ENCODE data around the gene SPATA33.
"Not testable (repeated sequence)": the region's sequence is repeated elsewhere in the genome, so short reads cannot be mapped to it uniquely, and the experiment has no call there.

Gene SPATA33

DNA sequence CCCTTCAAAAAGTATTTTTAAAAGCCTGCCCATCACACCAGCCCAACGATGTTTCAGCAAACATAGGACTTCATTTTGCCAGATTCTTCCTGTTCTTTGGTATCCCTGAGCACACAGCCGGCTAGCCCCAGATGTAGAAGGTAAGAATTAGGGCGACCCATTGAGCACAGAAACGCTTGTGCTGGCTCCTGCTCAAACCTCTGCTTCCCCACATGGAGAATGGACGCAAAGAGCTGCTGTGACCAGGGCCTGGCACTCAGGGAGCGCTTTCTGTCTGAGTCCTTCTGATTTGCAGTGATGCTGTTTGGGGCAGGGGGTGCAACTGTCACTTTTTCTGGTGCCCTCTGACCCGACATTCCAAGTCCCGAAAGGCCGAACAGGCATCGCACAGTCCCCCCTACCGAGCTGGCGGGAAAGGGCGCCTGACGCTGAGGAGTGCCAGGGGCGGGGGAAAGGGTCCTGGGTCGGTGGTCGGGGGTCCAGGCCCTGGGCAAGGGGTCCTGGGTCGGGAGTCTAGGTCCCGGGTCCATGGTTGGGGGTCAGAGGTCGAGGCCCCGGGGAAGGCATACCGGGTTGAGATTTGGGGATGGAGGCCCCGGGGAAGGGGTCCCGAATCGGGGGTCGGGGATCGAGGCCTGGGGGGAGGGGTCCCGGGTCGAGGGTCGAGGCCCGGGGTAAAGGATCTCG is 1.1 kb upstream of the SPATA33 start:
- no peak for DNase-seq (ENCODE audit: low read depth, low spot score)
- H3K27ac ChIP-seq = peak overlapping the region; percentile 68

DNA sequence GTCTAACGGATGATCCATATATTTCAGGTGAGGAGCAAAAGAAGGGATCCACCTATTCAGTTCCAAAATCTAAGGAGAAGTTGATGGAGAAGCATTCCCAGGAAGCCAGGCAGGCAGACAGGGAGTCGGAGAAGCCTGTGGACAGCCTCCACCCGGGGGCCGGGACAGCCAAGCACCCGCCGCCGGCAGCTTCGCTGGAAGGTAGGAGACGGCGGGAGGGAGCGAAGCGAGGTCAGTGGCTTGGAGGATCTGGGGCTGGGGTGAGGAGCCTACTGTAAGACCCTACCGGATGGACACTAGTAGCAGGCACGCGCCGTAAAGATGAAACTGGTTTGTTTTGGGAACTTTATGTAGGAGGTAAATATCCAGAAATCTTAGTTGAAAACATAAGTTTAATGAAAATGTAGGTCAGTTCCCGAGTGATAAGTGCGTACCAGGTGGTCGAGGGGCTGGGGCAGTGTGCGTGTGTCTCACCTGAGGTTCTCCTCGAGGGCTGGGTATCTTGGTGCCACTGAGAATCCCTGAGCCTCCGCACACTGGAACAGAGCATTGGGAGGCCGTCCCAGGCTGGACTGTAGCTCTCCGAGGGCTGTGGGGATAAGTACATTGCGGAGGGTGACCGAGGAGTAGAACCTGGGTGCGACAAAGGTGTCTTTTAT is 714 bp downstream of the SPATA33 start:
- DNase-seq (ENCODE audit: low read depth, low spot score) = no peak
- H3K27ac ChIP-seq = peak overlapping the region; percentile 68

DNA sequence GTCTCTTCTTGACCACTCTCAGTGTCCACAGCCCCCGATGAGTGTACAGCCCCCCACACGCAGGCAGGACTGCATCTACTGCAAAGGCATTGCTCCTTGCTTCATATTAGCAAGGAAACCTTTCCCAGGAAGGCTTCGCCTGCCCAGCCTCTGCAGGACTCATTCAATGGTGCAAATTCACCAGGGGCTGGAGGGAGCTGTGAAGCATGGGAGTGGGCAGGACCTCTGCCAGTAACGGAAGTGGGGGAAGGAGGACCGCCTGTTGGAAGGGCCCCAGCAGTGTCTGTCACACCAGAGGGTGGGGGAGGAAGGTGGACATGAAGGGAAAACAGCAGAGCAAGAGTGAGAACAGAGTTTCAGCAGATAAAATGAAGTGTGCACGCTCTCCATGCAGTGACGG is 2.5 kb downstream of the SPATA33 start:
- DNase-seq (ENCODE audit: low read depth, low spot score) = no peak
- no peak overlapping the region for H3K27ac ChIP-seq

DNA sequence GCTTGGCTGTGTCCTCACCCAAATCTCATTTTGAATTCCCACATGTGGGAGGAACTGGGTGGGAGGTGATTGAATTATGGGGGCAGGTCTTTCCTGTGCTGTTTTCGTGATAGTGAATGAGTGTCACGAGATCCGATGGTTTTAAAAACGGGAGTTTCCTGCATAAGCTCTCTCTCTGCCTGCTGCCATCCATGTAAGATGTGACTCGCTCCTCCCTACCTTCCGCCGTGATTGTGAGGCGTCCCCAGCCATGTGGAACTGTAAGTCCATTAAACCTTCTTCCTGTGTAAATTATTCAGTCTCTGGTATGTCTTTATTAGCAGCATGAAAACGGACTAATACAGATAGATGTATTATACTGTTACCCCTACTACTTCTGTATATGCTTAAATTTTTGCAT is 3.6 kb downstream of the SPATA33 start:
- no peak overlapping the region for H3K27ac ChIP-seq
- no peak for DNase-seq (ENCODE audit: low read depth, low spot score)

DNA sequence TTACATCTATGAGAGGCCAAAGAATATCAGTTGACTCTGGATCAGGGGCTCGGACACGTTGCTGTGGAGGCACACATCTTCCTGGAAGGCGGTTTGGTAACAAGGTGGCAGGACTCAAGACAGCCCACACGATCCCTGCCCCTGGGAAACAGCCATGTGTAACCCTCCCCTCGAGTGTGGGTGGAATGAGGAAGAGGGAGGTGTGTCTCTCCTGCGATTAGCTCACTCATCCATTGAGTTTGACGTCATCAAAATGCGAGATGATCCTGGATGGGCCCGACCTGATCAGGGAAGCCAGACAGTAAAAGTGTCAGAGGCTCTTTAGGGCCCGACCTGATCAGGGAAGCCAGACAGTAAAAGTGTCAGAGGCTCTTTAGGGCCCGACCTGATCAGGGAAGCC is 6.6 kb downstream of the SPATA33 start:
- H3K27ac ChIP-seq; DNase-seq (ENCODE audit: low read depth, low spot score): not testable (repeated sequence)

DNA sequence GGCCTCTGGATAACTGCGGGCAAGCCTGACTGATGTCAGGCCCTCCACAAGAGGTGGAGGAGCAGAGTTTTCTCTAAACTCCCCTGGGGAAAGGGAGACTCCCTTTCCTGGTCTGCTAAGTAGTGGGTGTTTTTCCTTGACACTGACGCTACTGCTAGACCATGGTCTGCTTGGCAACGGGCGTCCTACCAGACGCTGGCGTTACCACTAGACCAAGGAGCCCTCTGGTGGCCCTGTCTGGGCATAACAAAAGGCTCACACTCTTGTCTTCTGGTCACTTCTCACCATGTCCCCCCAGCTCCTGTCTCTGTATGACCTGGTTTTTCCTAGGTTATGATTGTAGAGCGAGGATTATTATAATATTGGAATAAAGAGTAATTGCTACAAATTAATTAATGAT is 9.4 kb downstream of the SPATA33 start:
- DNase-seq (ENCODE audit: low read depth, low spot score) = not testable (repeated sequence)

DNA sequence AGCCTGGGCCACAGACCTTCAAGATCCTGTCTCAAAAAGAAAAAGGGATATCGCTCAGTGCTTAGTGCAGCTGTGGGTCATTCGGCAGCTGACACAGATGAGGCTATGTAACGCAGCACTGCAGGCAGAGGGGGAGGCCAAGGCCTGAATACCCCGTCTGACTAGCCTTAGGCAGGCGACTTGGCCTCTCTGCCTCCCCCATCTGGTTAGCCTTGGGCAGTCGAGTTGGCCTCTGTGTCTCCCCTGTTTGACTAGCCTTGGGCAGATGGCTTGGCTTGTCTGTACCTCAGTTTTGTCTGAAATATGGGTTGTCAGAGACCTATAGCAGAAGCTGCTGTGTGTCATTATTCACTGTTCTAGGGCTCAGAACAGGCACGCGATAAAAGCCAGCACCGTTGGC is 10.0 kb downstream of the SPATA33 start:
- no peak overlapping the region for H3K27ac ChIP-seq
- no peak for DNase-seq (ENCODE audit: low read depth, low spot score)

More for the DNA sequence above, 9.4 kb downstream of the SPATA33 start:
- not testable (repeated sequence) for H3K27ac ChIP-seq

DNA sequence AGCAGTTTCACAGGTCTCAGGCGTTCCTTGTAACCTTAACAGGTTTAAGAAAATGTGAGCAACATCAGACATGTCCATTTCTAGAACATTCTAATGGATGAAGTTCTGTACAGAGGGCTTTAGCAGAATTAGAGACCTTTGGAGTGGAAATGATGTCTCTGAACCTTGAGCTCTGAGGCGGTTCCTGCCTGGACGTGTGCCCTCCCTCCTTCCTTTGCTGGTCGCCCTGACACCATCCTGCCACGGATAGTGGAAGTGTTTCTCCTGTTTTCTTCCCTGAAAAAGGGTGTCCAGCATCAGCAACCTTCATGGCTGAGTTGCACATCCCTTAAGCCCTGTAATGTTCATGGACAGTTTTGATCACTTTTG is 11.1 kb downstream of the SPATA33 start:
- DNase-seq (ENCODE audit: low read depth, low spot score) = no peak
- no peak overlapping the region for H3K27ac ChIP-seq

DNA sequence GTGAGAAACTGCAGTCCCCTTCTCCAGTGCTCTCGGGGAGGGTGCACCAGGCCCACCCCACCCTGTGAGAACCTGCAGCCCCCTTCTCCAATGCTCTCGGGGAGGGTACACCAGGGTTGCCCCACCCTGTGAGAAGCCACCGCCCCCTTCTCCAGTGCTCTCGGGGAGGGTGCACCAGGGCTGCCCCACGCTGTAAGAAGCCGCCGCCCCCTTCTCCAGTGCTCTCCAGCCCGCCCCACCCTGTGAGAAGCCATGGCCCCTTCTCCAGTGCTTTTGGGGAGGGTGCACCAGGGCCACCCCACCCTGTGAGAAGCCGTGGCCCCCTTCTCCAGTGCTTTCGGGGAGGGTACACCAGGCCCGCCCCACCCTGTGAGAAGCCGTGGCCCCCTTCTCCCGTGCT is 12.1 kb downstream of the SPATA33 start:
- no peak overlapping the region for H3K27ac ChIP-seq
- no peak for DNase-seq (ENCODE audit: low read depth, low spot score)

DNA sequence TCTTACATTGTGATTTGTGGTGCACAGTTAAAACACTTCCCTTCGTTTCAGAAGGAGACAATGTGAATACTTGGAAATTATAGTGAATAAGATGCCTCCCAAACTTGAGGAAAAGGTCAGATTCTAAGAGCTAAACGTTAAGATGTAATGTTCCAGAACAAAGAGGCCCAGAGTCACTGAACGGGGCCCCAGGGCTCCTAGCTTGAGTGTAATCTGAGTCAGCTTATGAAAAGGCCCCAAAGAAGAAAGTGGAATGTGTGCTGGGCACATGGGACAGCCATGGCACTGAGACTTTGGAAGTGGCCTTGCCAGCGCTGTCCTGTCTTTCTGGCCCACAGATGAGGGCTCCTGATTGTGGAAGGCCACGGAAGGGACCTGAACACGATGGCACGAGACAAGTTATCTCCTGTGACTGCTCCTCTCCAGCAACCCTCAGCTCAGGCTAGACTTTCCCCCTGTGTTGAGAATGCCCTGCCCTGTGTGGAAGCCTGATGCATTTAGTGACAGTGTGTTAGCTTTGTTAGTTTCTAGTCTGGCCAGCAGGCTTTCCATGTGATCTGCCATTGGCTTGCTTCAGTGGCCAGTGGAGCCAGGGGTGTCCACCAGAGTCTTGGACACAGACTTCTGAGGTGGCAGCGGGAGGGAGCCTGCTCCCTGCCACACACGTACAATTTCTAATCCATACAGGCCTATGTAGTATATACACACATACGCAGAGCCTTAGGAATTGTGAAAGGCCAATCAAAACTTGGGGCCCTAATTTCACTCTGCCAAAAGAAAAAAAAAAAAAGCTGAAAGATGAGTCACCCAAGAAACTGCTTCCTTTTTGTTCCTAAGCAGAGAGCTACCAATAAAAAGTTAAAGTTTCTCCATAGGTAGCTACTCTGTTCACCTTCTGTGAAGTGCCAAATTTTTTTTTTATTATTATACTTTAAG is 13.1 kb downstream of the SPATA33 start:
- H3K27ac ChIP-seq = no peak overlapping the region
- no peak for DNase-seq (ENCODE audit: low read depth, low spot score)

DNA sequence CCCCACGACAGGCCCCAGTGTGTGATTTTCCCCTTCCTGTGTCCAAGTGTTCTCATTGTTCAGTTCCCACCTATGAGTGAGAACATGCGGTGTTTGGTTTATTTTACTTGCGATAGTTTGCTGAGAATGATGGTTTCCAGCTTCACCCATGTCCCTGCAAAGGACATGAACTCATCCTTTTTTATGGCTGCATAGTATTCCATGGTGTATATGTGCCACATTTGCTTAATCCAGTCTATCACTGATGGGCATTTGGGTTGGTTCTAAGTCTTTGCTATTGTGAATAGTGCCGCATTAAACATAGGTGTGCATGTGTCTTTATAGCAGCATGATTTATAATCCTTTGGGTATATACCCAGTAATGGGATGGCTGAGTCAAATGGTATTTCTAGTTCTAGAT is 13.9 kb downstream of the SPATA33 start:
- H3K27ac ChIP-seq; DNase-seq (ENCODE audit: low read depth, low spot score): not testable (repeated sequence)

DNA sequence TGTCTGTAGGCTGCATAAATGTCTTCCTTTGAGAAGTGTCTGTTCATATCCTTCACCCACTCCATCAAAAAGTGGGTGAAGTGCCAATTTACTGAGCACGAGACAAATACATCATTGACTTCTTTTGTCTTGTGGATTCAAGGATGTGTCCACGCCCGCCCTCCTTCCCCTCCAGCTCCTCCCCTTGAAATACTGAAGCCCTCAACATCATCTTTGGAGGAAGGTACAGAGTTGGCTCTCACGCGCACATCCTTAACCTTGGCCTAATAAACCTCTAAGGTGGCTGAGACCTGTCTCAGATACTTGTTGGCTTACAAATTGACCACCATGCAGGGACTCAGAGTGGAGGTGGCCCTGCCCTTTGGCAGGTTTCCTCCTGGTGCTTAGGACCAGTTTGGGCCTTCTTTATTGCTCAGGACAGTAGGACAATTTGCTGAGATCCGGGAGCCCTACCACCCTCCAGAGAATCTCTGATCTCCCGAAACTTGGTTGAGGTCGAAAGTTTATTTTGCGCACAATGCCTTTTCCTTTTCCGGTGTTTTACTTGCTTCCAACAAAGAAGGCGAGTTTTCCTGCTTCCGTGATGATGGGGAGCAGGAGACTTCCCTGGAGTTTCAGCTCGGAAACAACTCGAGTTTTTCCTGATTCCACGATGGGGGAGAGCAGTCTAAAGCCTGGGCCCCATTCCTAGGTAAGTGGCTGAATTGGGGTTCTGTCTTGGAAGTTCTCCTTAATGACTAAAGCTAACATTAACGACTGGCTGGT is 14.7 kb downstream of the SPATA33 start:
- H3K27ac ChIP-seq = no peak overlapping the region
- DNase-seq (ENCODE audit: low read depth, low spot score) = no peak

DNA sequence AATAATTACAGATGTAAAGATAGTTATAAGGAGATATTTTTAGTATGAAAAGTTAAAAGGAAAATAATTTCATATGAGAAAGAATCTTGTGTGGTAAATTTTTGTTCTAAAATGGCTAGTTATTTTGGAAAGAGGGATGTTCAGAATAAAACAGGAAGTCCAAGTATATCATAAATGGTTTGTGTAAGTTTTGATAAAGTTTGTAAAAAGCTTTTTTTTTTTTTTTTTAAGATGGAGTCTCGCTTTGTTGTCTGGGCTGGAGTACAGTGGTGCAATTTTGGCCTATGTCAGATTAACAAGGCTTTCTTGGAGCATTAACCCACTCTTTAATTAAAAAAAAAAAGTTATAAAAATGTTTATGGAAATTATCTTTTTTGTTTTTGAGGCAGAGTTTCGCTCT is 20.6 kb downstream of the SPATA33 start:
- no peak overlapping the region for H3K27ac ChIP-seq
- DNase-seq (ENCODE audit: low read depth, low spot score) = no peak

DNA sequence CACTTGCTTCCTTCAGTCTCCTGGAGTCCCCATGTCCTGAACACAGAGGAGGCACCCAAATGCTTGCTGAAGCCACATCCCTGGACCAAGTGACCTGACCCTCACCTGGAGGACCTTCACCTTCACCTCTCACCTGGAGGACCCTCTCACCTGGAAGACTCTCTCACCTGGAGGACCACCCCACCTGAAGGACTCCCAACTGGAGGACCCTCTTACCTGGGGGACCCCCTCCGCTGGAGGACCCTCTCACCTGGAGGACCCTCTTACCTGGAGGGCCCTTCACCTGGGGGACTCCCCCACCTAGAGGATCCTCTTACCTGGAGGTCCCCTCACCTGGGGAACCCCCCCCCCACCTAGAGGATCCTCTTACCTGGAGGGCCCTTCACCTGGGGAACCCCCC is 28.3 kb downstream of the SPATA33 start:
- no peak for DNase-seq (ENCODE audit: low read depth, low spot score)
- H3K27ac ChIP-seq = no peak overlapping the region

DNA sequence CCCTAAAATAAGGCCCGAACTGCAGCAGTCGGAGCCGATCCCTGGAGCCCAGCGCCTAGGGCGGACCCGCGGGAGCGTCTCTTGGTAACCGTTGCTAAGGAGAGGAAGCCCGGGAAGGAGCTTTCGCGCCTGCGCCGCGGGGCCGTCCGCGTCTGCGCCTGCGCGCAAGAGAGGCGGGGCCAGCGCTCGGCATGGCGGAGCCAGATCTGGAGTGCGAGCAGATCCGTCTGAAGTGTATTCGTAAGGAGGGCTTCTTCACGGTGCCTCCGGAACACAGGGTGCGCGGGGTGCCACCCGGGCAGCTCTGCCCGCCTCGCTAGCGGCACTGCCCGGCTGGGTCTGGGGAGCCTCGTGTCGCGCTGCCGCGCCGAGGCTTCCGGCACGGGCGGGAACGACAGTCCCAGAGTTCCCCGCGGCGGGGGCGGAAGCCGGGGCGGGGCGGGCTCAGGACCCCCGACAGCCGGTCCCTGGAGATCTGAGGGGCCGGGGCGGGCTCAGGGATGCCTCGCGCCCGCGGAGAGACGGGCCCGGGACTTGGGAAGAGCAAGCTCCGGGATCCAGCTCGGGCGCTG is 29.0 kb downstream of the SPATA33 start, which contains the start of gene CDK10:
TSS of gene CDK10 (plus strand) at position 170 of the 572 bp plus-strand sequence. CDS start at position 192, 22 bp downstream.
- H3K27ac ChIP-seq = peak within 1 kb of the TSS; percentile 82
- no peak for DNase-seq (ENCODE audit: low read depth, low spot score)

DNA sequence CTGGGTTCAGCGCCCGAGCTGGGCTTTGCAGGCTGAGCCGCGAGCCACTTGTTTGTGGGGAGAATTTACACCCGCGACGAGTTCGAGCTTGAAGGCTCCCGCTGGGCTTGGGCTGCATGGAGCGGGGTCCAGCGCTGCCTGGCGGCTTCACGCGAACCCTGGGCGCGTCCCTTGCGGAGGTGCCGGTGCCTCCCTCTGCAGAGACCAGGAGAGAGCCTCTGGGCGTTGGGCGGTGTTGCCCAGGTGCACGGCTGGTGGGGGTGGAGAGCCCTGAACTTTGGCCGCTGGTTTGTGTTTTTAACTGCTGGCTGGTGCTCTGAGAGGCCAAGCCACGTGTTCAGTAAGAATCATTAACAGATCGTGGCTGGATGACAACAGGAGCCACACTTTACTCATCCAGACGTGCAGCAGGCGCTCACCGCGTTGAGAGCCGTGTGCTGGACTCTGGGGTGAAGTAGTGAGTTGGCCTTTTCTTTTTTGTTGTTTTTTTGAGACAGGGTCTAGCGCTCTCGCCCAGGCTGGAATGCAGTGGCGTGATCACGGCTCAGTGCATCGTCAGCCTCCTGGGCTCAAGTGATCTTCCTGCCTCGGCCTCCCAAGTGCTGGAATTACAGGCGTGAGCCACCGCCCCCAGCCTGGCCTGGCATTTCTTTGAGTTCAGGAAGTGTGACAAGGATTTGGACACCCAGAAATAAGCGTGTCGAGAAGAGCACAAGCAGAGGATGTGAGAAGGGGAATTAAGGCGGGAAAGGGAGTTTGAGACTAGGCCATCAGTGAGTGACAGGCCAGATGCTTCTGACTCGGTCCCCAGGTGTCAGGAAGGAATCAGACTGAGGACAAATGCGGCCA is 29.7 kb downstream of the SPATA33 start:
- H3K27ac ChIP-seq = peak overlapping the region; percentile 82
- peak; percentile 14 for DNase-seq (ENCODE audit: low read depth, low spot score)

DNA sequence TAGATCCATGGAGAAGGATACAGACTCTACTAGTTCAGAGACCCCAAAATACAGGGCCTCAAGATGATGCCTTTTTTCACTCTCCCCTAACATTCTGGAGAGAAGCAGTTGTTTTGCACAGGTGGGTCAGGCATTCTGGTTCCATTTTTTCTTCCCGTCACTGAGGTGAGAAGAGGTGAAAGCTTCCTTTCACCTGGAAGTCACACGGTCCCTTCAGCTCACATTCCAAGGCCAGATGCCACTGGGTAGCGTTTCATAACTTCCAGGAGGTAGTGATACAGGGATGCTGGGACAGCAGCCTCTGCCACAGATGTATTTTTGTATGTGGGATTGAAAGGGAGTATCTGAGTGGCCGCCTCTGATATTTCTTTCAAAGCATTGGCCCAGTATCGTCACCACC is 30.8 kb downstream of the SPATA33 start:
- no peak overlapping the region for H3K27ac ChIP-seq
- no peak for DNase-seq (ENCODE audit: low read depth, low spot score)

DNA sequence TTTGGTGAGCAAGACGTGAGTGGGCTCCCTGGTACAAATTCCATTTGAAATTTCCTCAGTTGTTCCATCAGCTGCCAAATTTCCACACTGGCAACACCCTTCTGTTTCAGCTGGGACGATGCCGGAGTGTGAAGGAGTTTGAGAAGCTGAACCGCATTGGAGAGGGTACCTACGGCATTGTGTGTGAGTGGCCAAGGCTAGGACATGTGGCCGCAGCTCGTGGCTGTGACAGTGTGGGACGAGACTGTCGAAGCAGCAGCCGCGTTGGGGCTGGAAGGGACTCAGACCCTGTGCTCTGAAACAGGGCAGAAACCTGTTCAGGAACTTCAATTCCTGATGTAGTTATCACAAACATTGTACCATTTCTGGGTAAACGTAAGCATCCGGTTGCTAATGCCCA is 31.5 kb downstream of the SPATA33 start:
- no peak overlapping the region for H3K27ac ChIP-seq
- DNase-seq (ENCODE audit: low read depth, low spot score) = no peak

DNA sequence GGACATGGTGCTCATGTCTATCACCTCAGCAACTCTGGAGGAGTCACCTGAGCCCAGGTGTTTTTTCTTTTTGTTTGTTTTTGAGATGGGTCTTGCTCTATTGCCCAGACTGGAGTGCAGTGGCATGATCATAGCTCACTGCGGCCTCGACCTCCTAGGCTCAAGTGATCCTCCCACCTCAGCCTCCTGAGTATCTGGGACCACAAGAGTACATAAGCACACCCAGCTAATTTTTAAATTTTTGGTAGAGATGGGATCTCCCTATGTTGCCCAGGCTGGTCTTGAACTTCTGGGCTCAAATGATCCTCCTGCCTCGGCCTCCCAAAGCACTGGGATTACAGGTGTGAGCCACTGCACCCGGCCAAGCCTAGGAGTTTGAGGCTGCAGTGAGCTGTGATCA is 32.0 kb downstream of the SPATA33 start:
- DNase-seq (ENCODE audit: low read depth, low spot score); H3K27ac ChIP-seq: not testable (repeated sequence)

All from epithelial cell of prostate (primary cell).